HG03342 (cell line): ENCODE measurements around the gene PHF1.

Experiments used
- ATAC-seq: cut with Tn5 transposase; IDR thresholded peaks from one replicate; pipeline ENCODE4 v1.9.1; 2021; ENCODE audit warnings: mild to moderate bottlenecking, moderate library complexity; ENCODE audit not compliant: unreplicated experiment

The PHF1 gene

GRCh38 chr6:33430991-33431879 lies 20.4 kb downstream of the PHF1 start:
- no peak for ATAC-seq

GRCh38 chr6:33431880-33432541 lies 21.2 kb downstream of the PHF1 start:
- ATAC-seq: no peak

- no peak for ATAC-seq
Measured at GRCh38 chr6:33432546-33432945, 21.7 kb downstream of the PHF1 start.

DNA sequence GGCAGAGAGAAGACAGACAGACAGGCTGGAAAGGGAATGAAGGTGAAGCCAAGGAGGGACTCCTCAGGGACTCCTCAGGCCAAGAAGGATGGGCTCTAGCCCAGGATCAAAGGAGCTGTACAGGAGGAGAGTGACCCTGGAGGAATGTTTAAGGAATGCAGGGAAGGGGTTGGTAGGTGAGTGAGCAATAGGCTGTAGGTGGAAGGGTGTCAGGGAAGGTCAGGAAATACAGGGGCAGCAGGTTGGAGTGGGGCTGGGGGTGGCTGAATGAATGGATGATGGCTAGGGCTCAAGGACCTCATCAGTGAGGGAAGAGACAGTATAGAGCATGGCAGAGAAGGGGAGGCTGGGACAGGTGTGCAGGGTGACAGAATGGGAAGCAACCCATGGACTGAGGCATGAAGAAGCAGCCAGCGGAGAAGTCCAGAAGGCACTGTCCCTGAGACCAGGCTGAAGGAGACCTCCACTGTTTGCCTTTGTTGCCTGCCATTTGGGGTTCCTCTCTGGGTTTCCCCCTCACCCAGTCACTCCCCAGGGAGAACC lies 22.3 kb downstream of the PHF1 start:
- ATAC-seq: no peak

DNA sequence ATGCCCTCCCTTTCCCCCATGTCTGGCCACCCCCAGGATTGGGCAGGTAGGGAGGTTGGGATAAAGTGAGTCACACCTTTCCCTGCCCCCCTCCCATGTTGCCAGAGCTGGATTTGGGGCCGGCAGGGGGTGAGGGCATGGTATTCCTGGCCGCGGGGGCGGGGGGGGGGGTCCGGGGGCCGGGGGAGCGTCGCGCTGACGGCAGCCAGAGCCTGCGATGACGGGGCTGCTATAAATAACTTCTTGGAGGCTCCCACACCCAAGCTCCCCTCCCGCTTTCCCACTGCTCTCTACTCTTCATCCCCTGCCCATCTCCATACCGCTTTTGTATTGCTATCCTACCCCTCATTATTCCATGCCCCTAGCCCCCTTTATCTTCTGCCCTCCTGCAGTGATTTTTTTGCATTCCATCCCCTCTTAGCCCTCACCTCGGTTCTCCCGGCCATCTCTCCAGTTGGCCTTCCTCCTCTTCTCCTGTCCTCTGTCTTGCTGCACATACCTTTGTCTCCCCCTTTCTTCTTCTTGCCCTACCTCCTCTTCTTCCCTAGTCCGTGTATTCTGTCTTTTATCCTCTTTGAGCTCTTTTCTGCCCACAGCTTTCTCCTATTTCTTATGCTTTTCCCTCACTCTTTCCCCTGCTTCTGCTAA lies 22.9 kb downstream of the PHF1 start:
- no peak for ATAC-seq

DNA sequence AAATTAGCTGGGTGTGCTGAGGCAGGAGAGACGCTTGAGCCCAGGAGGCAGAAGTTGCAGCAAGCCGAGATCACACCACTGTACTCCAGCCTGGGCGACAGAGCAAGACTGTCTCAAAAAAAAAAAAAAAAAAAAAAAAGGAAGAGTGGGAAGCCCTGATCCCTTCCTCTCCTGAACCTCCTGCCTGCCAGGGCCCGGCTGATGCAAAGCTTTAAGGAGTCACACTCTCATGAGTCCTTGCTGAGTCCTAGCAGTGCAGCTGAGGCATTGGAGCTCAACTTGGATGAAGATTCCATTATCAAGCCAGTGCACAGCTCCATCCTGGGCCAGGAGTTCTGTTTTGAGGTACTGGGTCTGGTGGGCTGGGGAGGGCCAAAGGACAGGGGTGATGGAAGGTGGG lies 24.1 kb downstream of the PHF1 start:
- no peak for ATAC-seq

DNA sequence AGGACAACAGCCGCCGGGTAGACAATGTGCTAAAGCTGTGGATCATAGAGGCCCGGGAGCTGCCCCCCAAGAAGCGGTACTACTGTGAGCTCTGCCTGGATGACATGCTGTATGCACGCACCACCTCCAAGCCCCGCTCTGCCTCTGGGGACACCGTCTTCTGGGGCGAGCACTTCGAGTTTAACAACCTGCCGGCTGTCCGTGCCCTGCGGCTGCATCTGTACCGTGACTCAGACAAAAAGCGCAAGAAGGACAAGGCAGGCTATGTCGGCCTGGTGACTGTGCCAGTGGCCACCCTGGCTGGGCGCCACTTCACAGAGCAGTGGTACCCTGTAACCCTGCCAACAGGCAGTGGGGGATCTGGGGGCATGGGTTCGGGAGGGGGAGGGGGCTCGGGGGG lies 26.9 kb downstream of the PHF1 start:
- no peak for ATAC-seq

GRCh38 chr6:33438978-33439594 lies 28.3 kb downstream of the PHF1 start:
- no peak for ATAC-seq

GRCh38 chr6:33439956-33440648 lies 29.3 kb downstream of the PHF1 start:
- ATAC-seq: no peak

- no peak for ATAC-seq
Measured at GRCh38 chr6:33440649-33441309, 30.0 kb downstream of the PHF1 start.

DNA sequence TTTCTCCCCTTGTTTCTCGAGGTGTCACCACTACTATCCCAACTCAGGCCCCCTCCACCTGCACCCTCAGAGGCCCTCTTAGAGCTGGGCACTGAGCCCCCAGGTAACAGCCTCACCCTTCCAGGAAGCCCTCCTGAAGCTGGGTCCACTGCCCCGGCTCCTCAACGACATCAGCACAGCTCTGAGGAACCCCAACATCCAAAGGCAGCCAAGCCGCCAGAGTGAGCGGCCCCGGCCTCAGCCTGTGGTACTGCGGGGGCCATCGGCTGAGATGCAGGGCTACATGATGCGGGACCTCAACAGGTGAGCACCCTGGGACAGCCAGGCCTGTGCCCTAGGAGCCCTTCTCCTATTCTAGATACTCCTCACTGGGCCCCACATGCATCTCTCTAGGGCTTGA lies 30.6 kb downstream of the PHF1 start:
- ATAC-seq: no peak

GRCh38 chr6:33442283-33442682 lies 31.5 kb downstream of the PHF1 start:
- no peak for ATAC-seq

DNA sequence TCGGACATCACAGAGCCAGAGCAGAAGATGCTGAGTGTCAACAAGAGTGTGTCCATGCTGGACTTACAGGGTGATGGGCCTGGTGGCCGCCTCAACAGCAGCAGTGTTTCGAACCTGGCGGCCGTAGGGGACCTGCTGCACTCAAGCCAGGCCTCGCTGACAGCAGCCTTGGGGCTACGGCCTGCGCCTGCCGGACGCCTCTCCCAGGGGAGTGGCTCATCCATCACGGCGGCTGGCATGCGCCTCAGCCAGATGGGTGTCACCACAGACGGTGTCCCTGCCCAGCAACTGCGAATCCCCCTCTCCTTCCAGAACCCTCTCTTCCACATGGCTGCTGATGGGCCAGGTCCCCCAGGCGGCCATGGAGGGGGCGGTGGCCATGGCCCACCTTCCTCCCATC lies 32.2 kb downstream of the PHF1 start:
- ATAC-seq: no peak

GRCh38 chr6:33443619-33444504 lies 33.0 kb downstream of the PHF1 start:
- ATAC-seq: no peak

GRCh38 chr6:33445119-33445603 lies 34.3 kb downstream of the PHF1 start:
- ATAC-seq: no peak

DNA sequence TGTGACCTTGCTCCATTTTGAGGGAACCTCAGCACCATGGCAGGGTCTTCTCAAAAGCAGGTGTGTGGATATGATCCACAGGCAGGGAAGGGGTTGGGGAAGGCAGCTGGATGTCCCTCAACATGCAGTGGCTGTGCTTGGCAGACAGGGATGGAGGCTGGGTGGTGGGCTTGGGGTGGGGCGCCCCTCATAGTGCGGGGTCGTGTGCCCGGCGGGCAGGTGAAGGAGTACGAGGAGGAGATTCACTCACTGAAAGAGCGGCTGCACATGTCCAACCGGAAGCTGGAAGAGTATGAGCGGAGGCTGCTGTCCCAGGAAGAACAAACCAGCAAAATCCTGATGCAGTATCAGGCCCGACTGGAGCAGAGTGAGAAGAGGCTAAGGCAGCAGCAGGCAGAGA lies 35.5 kb downstream of the PHF1 start:
- ATAC-seq: no peak

GRCh38 chr6:33450434-33450833 lies 39.6 kb downstream of the PHF1 start:
- no peak for ATAC-seq

- ATAC-seq: no peak
Measured at GRCh38 chr6:33451606-33452005, 40.8 kb downstream of the PHF1 start.

- ATAC-seq: no peak
Measured at GRCh38 chr6:33452496-33452895, 41.7 kb downstream of the PHF1 start.
